Astrocyte (in vitro differentiated cells and primary cell): ENCODE measurements around the gene IL12RB2. TPM values are rescaled to one million over a fixed set of nuclear protein-coding genes. Genes with fewer than 3 reads are reported as not detected.

ENCODE experiments used
- DNase-seq: peaks from one replicate; pipeline ENCODE4 v3.0.0-alpha.2; 2010; ENCODE audit warnings: low read depth
- FAIRE-seq: peaks from 2 replicates; lab custom pipeline; 2011; peaks lifted over from hg19 to GRCh38; lab: Jason Lieb, UNC
- H2AFZ ChIP-seq: 2 replicates; pipeline ENCODE4 v1.6.0; 2012; ENCODE audit warnings: low read depth, low read length, inconsistent platforms
- H3K27ac ChIP-seq: 2 replicates; pipeline ENCODE4 v1.5.1; 2011; ENCODE audit warnings: low read depth, low read length, inconsistent platforms
- H3K27me3 ChIP-seq: 2 replicates; pipeline ENCODE4 v1.6.0; 2011; ENCODE audit warnings: low read length, inconsistent platforms; ENCODE audit not compliant: insufficient read depth
- H3K36me3 ChIP-seq: 2 replicates; pipeline ENCODE4 v1.5.1; 2011; ENCODE audit warnings: low read length, inconsistent platforms; ENCODE audit not compliant: insufficient read depth
- H3K4me1 ChIP-seq: 2 replicates; pipeline ENCODE4 v1.5.1; 2011; ENCODE audit warnings: low read length, inconsistent platforms; ENCODE audit not compliant: insufficient read depth
- H3K4me2 ChIP-seq: 2 replicates; pipeline ENCODE4 v1.6.0; 2012; ENCODE audit warnings: low read length, inconsistent platforms
- H3K4me3 ChIP-seq: 2 replicates; pipeline ENCODE4 v1.5.1; 2011; ENCODE audit warnings: low read depth, mild to moderate bottlenecking, low read length, inconsistent platforms; ENCODE audit not compliant: insufficient read depth
- H3K79me2 ChIP-seq: 2 replicates; pipeline ENCODE4 v1.6.0; 2012; ENCODE audit warnings: mild to moderate bottlenecking, low read length, inconsistent platforms; ENCODE audit not compliant: insufficient read depth
- H3K9ac ChIP-seq: 2 replicates; pipeline ENCODE4 v1.6.0; 2012; ENCODE audit warnings: mild to moderate bottlenecking, low read length, inconsistent platforms
- H3K9me3 ChIP-seq: 2 replicates; pipeline ENCODE4 v1.5.1; 2012; ENCODE audit warnings: low read depth, mild to moderate bottlenecking, low read length, inconsistent platforms; ENCODE audit not compliant: insufficient read depth
- H4K20me1 ChIP-seq: 2 replicates; pipeline ENCODE4 v1.6.0; 2012; ENCODE audit warnings: low read length, inconsistent platforms; ENCODE audit not compliant: insufficient read depth
- H3K27ac Mint-ChIP-seq: one replicate; pipeline ENCODE4 v1.8.0; 2021; ENCODE audit warnings: mild to moderate bottlenecking, mixed read lengths; ENCODE audit not compliant: unreplicated experiment
- H3K27me3 Mint-ChIP-seq: one replicate; pipeline ENCODE4 v1.8.0; 2021; ENCODE audit warnings: low read depth, mixed read lengths; ENCODE audit not compliant: unreplicated experiment
- H3K36me3 Mint-ChIP-seq: one replicate; pipeline ENCODE4 v1.8.0; 2021; ENCODE audit warnings: low read depth, mixed read lengths; ENCODE audit not compliant: unreplicated experiment
- H3K4me1 Mint-ChIP-seq: one replicate; pipeline ENCODE4 v1.8.0; 2021; ENCODE audit warnings: low read depth, mixed read lengths; ENCODE audit not compliant: unreplicated experiment
- H3K4me3 Mint-ChIP-seq: one replicate; pipeline ENCODE4 v1.8.0; 2021; ENCODE audit warnings: mild to moderate bottlenecking, moderate library complexity, mixed read lengths; ENCODE audit not compliant: unreplicated experiment
- H3K9me3 Mint-ChIP-seq: one replicate; pipeline ENCODE4 v1.8.0; 2021; ENCODE audit warnings: mild to moderate bottlenecking, mixed read lengths; ENCODE audit not compliant: unreplicated experiment
- CTCF ChIP-seq: IDR thresholded peaks from 2 replicates; pipeline ENCODE4 v1.5.1; 2011; ENCODE audit warnings: low read depth, mild to moderate bottlenecking, inconsistent platforms, low read length, moderate library complexity; ENCODE audit not compliant: insufficient read depth
- EZH2 ChIP-seq: IDR thresholded peaks from 2 replicates; pipeline ENCODE4 v1.6.1; 2012; ENCODE audit warnings: mild to moderate bottlenecking, low read length, inconsistent platforms; ENCODE audit not compliant: insufficient read depth
- total RNA-seq: library from RNA; stranded (reverse); gene quantifications from 2 replicates; pipeline ENCODE4 v1.2.1, GENCODE V29; 2021

The IL12RB2 gene
- total RNA-seq, 1 donor from 2014 or later: 0.11 TPM

GRCh38 chr1:67313934-67314671 lies 6.4 kb downstream of the IL12RB2 start:
- H3K9me3 Mint-ChIP-seq: no peaks in the 10 kb centered on the region
- H3K27ac Mint-ChIP-seq: no peak overlapping the region
- Histone ChIP-seq H3K4me3 (no peak overlapping the region), H2AFZ (peak overlapping the region; percentile 8), H3K79me2 (no peaks in the 10 kb centered on the region), H3K27me3 (no peaks in the 10 kb centered on the region), H3K36me3 (no peaks in the 10 kb centered on the region), H3K27ac (no peak overlapping the region), H3K9me3 (no peaks in the 10 kb centered on the region), H4K20me1 (no peaks in the 10 kb centered on the region), H3K4me1 (no peaks in the 10 kb centered on the region), H3K9ac (no peak overlapping the region), H3K4me2 (no peak overlapping the region)
- peaks cover 7% of the 10 kb centered on the region for H3K27me3 Mint-ChIP-seq
- TF ChIP-seq EZH2 (no peak), CTCF (no peak)
- H3K4me1 Mint-ChIP-seq: no peaks in the 10 kb centered on the region
- no peak for DNase-seq
- no peaks in the 10 kb centered on the region for H3K36me3 Mint-ChIP-seq
- no peak overlapping the region for H3K4me3 Mint-ChIP-seq
- FAIRE-seq: no peak

- Histone ChIP-seq H3K27me3 (no peaks in the 10 kb centered on the region), H3K4me1 (no peaks in the 10 kb centered on the region), H3K9me3 (no peaks in the 10 kb centered on the region), H3K36me3 (no peaks in the 10 kb centered on the region), H3K9ac (no peak overlapping the region), H4K20me1 (no peaks in the 10 kb centered on the region), H3K4me2 (no peak overlapping the region), H3K4me3 (no peak overlapping the region), H2AFZ (no peak overlapping the region), H3K79me2 (no peaks in the 10 kb centered on the region), H3K27ac (no peak overlapping the region)
- H3K4me3 Mint-ChIP-seq: no peak overlapping the region
- no peaks in the 10 kb centered on the region for H3K36me3 Mint-ChIP-seq
- TF ChIP-seq EZH2 (no peak), CTCF (no peak)
- FAIRE-seq (no peak), DNase-seq (no peak)
- H3K27ac Mint-ChIP-seq: no peak overlapping the region
- peaks cover 3% of the 10 kb centered on the region for H3K27me3 Mint-ChIP-seq
- no peaks in the 10 kb centered on the region for H3K4me1 Mint-ChIP-seq
- H3K9me3 Mint-ChIP-seq: no peaks in the 10 kb centered on the region
Measured at GRCh38 chr1:67314696-67315095, 7.0 kb downstream of the IL12RB2 start.
